ENCODE measurements around the gene RRP7A.
"Not testable (repeated sequence)": the region's sequence is repeated elsewhere in the genome, so short reads cannot be mapped to it uniquely, and the experiment has no call there.

Gene RRP7A

GRCh38 chr22:42519525-42520401, at the start of gene RRP7A:
Gene RRP7A (minus strand): TSS chr22:42519796. CDS start chr22:42519786, 10 bp downstream.
- peak; percentile 89 for DNase-seq

- DNase-seq = not testable (repeated sequence)
Measured at GRCh38 chr22:42567950-42568349, 48.4 kb upstream of the RRP7A start.

GRCh38 chr22:42565956-42566355, 46.4 kb upstream of the RRP7A start:
- no peak for DNase-seq

GRCh38 chr22:42564699-42565098, 45.1 kb upstream of the RRP7A start:
- no peak for DNase-seq

GRCh38 chr22:42563943-42564342, 44.3 kb upstream of the RRP7A start:
- not testable (repeated sequence) for DNase-seq

GRCh38 chr22:42562684-42563083, 43.1 kb upstream of the RRP7A start:
- no peak for DNase-seq

GRCh38 chr22:42562279-42562678, 42.7 kb upstream of the RRP7A start:
- DNase-seq = no peak

GRCh38 chr22:42561856-42562255, 42.3 kb upstream of the RRP7A start:
- no peak for DNase-seq

- no peak for DNase-seq
Measured at GRCh38 chr22:42560781-42561180, 41.2 kb upstream of the RRP7A start.

GRCh38 chr22:42560381-42560780, 40.8 kb upstream of the RRP7A start:
- DNase-seq = no peak

GRCh38 chr22:42553475-42554361, 34.1 kb upstream of the RRP7A start, which contains the start of gene SERHL2:
Gene SERHL2 (plus strand): TSS chr22:42553956. CDS start chr22:42554021, 65 bp downstream.
- DNase-seq = peak; percentile 92

GRCh38 chr22:42552294-42552647, 32.7 kb upstream of the RRP7A start:
- DNase-seq = not testable (repeated sequence)

GRCh38 chr22:42549331-42550060, 29.9 kb upstream of the RRP7A start:
- no peak for DNase-seq

- DNase-seq = no peak
Measured at GRCh38 chr22:42548597-42549330, 29.2 kb upstream of the RRP7A start.

- not testable (repeated sequence) for DNase-seq
Measured at GRCh38 chr22:42548126-42548525, 28.5 kb upstream of the RRP7A start.

- DNase-seq = no peak
Measured at GRCh38 chr22:42547562-42547961, 28.0 kb upstream of the RRP7A start.

- DNase-seq = no peak
Measured at GRCh38 chr22:42544686-42545085, 25.1 kb upstream of the RRP7A start.

GRCh38 chr22:42539236-42539771, 19.7 kb upstream of the RRP7A start:
- DNase-seq = not testable (repeated sequence)

GRCh38 chr22:42537199-42537831, 17.7 kb upstream of the RRP7A start:
- not testable (repeated sequence) for DNase-seq

GRCh38 chr22:42536634-42537033, 17.0 kb upstream of the RRP7A start:
- DNase-seq = not testable (repeated sequence)

- DNase-seq = no peak
Measured at GRCh38 chr22:42536166-42536565, 16.6 kb upstream of the RRP7A start.
